ENCODE results near the gene SPDYC.
A peak's percentile ranks its signal among the peaks of the same experiment; 100 is the strongest.

The SPDYC gene

DNA sequence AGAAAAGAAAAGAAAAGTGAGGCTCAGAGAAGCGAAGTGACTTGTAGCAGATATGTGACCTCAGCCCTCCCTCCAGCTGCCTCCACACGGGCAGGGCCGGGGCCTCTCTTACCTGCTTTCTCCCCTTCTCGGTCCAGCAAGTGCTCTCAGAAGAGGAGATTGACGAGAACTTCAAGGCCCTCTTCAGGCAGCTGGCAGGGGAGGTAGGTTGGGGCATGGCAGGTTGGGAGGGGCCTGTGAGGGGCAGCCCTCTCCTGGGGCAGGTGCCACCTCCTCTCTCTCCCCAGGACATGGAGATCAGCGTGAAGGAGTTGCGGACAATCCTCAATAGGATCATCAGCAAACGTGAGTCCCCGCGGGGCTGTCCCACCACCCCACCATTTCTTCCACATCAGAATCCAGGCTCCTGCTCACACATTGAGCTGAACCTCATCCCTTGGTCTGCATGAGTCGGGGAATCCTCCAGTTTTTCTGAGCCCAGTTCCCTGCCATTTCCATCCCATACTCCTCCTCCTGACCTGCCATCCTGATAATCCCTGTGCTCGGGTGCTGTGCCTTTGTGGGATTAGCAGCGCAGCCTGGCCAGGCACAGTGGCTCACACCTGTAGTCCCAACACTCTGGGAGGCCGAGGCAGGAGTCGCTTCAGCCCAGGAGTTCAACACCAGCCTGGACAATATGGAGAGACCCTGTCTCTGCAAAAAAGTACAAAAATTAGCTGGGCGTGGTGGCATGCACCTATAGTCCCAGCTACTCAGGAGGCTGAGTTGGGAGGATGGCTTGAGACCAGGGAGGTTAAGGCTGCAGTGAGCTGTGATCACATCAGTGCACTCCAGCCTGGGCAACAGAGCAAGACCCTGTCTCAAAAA, 38.1 kb downstream of the SPDYC start:
- no peak for DNase-seq

DNA sequence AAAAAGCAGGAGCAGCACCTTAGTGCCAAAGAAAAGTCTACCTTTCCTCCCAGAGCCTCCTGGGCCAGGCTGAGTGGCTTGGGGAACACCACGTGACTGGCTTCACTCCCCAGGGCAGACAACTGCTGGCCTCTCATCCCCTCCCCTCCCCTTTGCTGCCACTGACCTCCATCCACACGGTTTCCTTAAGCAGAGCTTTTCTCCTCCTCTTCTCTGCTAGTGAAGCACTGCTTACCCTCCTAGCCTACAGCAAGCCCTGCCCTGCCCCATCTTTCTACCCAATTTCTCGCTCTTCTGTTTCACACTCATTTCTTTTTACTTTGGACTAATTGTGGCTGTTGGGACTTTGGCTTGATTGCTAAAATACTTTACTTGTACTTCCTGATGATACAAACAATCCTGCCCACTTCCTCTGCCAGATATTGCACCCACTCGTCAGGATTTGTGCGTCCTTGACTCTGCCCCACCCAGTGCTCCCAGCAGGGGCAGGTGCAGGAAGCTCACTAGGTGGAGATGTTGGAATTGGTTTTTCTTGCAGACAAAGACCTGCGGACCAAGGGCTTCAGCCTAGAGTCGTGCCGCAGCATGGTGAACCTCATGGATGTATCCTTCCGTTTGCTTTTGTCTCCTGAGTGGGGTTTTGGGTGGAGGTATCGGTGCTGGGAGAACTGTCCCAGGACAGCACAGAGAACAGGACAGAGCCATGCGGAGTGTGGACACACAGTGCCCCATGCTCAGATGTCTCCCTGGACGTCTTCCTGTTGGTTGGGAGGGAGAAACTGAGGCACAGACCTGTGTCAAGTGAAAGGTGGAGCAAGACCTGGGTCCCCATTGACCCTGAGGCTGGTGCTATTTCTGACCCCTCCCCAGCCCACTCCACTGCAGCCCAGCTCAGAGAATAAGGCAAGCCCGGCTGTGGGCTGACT, 39.0 kb downstream of the SPDYC start:
- DNase-seq = no peak

DNA sequence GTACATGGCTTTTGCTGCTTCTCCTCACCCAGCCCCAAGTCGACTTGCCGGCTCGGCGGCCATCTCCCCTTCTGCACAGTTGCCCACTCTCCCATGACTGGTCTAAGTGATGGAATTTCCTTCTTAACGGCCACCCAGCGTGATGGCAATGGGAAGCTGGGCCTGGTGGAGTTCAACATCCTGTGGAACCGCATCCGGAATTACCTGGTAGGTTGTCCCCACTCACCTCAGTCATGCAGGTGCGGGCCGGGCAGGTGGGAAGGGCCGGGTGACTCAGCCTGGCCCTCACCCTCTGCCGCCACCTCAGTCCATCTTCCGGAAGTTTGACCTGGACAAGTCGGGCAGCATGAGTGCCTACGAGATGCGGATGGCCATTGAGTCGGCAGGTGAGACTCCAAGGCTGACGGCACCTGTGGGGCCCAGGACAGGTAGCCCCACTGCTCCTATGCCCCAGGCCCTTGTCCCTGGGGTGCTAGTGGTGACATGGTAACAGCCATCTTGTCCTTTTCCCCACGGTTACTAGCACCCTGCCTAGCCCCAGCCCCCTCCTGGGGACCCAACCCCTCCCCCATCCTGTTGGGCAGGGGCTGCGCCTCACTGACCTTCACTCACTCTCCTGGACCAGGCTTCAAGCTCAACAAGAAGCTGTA, 39.8 kb downstream of the SPDYC start:
- no peak for DNase-seq

DNA sequence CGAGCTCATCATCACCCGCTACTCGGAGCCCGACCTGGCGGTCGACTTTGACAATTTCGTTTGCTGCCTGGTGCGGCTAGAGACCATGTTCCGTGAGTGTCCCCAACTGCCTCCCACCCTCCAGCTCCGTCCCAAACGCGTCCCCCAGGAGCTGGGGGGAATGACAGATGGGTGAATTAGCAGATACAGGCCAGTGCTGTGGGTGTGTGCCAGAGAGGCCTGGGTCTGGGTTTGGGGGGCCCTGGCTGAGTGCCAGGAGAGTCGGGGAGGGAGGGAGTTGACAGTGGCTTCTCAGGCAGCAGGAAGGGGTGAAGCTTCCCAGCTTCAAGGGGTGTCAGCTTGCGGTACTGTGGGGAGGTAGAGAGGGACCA, 40.3 kb downstream of the SPDYC start:
- DNase-seq = no peak

DNA sequence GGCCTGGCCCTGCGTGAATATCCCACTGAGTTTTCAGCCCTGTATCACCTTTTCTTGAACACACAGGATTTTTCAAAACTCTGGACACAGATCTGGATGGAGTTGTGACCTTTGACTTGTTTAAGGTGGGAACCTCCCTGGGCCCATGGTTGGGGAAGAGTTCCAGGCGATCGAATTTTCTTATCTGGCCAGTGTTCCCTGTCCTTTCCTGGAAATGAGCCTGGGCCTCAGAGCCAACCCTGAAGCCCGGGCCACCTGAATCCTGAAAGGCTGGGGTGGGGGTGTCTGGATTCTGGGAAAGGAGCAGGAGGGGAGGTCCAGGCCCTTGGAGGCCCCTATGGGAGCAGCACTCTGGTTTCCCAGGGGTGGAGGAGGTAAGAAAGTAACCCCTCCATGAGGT, 40.7 kb downstream of the SPDYC start:
- no peak for DNase-seq

DNA sequence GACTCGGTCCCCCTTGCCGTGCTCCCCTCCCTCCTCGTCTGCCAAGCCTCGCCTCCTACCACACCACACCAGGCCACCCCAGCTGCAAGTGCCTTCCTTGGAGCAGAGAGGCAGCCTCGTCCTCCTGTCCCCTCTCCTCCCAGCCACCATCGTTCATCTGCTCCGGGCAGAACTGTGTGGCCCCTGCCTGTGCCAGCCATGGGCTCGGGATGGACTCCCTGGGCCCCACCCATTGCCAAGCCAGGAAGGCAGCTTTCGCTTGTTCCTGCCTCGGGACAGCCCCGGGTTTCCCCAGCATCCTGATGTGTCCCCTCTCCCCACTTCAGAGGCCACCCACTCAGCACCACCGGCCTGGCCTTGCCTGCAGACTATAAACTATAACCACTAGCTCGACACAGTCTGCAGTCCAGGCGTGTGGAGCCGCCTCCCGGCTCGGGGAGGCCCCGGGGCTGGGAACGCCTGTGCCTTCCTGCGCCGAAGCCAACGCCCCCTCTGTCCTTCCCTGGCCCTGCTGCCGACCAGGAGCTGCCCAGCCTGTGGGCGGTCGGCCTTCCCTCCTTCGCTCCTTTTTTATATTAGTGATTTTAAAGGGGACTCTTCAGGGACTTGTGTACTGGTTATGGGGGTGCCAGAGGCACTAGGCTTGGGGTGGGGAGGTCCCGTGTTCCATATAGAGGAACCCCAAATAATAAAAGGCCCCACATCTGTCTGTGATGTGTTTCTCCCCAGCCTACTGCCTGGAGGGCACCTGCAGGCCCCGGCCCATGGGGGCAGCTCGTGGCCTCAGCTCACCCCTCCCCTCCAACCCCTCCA, 41.5 kb downstream of the SPDYC start:
- no peak for DNase-seq

DNA sequence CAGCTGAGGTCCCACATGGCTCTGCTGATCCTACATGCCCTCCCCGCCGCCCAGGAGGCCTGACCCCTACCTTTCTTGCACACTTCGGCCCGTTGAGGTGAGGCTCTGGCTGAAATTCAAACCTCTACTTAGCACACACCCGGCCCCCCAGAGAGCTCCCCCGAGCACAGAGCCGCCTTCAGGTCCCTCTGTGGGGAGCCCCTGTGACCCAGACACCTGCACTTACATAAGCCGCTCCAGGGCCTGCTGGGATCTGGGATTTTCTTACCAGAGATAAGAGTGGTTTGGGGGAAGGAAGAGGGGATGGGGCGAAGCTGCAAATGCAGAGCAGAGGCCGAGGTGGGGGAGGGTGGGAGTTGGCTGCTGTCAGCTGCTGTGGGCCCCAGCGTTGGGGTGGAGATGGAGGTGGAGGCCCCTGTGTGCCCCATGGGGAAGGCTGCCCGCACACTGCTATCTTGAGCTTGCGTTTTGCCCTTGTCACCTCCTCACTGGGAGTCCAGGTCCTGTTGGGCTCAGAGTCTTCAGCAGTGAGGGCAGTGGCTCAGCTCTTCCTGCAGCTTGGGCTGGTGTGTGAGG, 42.3 kb downstream of the SPDYC start:
- no peak for DNase-seq

DNA sequence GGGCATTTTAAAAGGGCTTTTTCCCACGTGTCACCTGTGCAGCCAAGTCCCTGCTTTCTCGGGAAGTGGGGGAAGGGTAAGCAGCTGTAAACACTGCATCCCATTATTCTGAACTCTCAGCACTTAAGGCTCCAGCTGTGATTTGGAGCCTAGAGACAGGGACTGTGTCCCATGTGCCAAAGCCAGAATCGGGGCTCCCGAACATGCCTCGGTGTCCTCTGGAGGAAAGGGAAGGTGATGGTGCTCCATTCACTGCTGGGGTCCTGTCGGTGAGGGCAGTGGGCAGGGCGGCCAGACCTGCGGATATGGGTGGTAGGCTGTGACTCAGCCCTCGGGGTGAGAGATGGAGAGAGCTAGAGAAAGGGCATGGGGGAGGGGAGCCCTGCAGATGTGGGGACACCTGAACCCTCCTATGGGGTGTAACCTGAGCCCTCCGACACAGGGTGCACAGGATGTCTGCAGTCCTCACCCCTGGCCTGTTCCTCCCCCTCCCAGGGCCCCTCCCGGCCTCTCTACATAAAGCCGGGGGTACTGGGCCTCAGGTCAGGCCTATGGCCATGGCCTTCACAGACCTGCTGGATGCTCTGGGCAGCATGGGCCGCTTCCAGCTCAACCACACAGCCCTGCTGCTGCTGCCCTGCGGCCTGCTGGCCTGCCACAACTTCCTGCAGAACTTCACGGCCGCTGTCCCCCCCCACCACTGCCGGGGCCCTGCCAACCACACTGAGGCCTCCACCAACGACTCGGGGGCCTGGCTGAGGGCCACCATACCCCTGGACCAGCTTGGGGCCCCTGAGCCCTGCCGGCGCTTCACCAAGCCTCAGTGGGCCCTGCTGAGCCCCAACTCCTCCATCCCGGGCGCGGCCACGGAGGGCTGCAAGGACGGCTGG, 43.5 kb downstream of the SPDYC start:
- no peak for DNase-seq

DNA sequence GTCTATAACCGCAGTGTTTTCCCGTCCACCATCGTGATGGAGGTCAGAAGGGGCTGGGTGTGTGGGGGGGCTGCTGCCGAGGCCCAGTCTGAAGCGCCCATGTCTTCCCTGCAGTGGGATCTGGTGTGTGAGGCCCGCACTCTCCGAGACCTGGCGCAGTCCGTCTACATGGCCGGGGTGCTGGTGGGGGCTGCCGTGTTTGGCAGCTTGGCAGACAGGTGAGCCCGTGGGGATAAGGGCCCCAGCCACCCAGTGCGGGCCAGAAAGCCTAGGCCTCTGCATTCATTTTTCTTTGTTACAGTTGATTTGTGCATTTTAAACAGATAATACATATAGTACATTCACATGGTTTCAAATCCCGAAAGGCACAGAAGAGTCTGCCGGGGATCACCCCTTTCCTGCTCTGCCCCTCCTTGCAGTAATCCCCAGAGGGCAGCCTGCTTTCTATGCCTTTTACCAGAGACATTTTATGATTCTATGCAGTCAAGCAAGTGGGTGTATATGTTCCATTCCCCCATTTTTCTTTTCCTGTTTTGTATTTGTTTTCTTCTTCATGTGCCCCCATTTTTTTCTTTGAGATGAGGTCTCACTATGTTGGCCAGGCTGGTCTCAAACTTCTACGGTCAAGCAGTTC, 44.3 kb downstream of the SPDYC start:
- DNase-seq = no peak

DNA sequence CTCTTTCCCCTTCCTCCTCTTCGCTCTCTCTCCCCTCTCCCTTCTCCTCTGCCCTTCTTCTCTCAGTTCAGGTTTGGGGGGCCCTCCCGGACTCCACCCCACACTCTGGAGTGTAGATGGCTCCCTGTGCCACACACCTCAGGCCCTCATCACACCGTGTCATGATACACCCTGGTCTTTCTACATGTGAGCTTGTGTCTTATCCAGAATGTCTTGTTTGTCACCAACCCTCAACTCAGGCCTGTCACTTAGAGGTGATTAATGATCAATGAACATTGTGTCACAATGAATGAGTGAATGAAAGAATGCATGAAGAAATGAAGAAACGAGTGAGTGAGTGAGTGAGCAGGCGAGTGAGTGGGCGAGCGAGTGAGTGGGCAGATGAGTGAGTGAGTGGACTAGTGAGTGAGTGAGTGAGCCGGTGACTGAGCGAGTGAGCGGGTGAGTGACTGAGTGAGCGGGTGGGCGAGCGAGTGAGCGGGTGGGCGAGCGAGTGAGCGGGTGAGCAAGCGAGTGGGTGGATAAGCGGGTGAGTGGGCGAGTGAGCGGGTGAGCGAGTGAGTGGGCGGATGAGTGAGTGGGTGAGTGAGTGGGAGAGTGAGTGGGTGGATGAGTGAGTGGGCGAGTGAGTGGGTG, 45.5 kb downstream of the SPDYC start:
- DNase-seq = peak; percentile 30

DNA sequence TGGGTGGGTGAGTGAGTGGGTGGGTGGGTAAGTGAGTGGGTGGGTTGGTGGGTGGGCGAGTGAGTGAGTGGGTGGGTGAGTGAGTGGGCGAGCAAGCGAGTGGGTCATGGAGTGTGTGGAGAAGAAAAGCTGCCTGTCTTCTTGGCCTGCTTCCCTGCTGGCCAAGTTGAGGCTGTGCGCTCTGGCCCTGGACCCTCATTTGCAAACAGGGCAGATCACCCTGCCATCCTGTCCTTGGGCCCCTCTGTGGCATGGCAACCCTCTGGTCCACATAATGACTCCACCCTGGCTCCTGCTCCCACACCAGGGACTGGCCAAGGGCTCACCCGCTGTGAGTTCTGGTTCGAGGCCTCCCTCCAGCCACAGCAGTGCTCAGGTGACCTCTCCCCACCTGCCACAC, 46.8 kb downstream of the SPDYC start:
- no peak for DNase-seq

DNA sequence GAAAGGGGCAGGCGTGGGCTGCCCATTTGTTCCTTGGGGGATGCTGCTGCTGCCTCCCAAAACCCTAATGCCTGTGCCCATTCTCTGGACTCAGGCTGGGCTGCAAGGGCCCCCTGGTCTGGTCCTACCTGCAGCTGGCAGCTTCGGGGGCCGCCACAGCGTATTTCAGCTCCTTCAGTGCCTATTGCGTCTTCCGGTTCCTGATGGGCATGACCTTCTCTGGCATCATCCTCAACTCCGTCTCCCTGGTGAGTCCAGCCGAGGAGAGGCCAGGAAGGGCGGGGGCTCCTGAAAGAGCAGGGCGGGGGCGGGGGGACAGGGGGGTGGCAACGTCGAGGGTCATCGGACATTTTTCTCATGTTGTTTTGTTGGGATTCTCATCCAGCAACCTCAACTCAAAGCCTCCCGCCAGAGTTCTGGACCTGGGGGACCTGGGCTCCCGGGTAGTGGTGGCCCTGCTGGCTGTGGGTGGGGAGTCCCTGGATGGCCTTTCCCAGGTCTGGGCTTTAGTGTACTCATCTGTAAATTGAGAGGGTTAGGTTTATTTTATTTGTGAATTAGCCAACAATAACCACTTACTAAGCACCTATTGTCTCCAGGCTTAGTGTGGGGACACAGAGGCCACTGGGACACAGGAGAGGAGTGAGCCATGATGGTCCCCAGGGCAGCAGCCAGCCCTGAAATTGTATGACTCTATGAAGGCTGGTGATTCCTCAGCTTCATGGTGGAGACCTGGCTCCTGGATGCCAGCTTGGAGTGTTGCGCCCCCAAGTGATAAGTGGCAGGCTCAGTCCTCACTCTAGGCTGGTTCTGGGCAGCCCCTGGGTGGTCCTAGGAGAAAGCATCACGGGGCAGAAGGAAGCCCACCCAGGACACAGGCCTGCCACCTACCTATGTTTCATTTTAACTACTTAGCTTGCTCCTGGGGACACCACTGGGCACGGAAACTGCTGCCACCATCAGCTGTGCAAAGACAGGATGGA, 47.7 kb downstream of the SPDYC start:
- DNase-seq = no peak

DNA sequence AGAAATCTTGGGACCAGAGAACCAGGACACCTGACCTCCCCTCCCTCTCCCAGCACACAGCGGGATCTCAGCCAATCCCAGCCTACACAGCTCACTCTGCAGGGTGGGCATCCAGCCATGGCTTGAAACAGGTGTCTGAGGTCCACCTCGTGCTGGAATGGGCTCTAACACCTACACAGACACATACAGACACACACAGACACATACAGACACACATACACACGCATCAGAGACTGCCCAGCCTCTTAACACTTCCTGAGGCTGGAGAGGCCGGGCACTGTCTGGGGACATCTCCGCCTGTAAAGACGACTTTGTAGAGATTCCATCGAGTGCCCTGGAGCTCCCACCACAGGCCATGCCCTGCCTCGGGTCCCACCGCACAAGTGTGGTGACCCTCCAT, 48.4 kb downstream of the SPDYC start:
- no peak for DNase-seq

DNA sequence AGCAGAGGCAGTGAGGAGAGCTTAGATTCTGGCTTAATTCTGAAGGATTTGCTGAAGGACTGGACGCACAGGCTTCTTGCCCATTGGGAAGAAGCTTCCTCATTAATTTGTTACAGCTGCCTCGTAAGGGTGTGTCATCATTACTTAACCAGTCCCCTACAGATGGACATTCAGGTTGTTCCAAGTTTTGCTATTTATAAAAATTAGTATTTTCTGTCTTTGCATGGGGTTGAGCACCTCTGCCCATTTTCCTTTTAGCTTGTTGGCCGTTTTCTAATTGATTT, 49.8 kb downstream of the SPDYC start:
- no peak for DNase-seq

DNA sequence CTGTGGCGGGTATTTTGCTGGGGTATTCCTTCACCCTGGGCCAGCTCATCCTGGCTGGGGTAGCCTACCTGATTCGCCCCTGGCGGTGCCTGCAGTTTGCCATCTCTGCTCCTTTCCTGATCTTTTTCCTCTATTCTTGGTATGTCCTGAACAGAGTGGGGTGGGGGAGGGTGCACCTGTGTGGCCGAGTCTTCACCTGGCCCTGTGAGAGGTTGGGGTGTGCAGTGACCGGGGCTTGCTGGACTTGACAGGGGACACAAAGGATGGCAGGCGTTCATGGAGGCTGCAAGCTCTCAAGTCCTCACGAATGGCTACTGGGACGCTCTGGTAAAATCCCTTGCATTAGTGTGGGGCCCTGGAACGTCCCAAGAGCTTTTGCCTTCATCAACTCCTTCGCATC, 51.0 kb downstream of the SPDYC start:
- no peak for DNase-seq

Measured in activated CD8-positive, alpha-beta memory T cell treated with anti-CD3 and anti-CD28 coated beads, Interleukin-2, amount 50 U/mL, for 4 hours (primary cell).